Umbilical cord (tissue), 2 donors: ENCODE data around the gene FBXO27. TPM values are rescaled to one million over a fixed set of nuclear protein-coding genes. Genes with fewer than 3 reads are reported as not detected.
"Not testable (repeated sequence)": the region's sequence is repeated elsewhere in the genome, so short reads cannot be mapped to it uniquely, and the experiment has no call there.

Source experiments
- DNase-seq: peaks from one replicate; pipeline ENCODE4 v3.0.0-alpha.2; 2015; ENCODE audit warnings: low spot score
- total RNA-seq: library from RNA; depleted of rRNA; stranded (reverse); fragments of >200 nt; gene quantifications from one replicate; pipeline ENCODE4 v1.2.3, GENCODE V29; 2014; ENCODE audit warnings: low replicate concordance; ENCODE audit not compliant: insufficient read depth

The FBXO27 gene
- total RNA-seq, 1 donor from 2014 or later, result 12.3 TPM

DNA sequence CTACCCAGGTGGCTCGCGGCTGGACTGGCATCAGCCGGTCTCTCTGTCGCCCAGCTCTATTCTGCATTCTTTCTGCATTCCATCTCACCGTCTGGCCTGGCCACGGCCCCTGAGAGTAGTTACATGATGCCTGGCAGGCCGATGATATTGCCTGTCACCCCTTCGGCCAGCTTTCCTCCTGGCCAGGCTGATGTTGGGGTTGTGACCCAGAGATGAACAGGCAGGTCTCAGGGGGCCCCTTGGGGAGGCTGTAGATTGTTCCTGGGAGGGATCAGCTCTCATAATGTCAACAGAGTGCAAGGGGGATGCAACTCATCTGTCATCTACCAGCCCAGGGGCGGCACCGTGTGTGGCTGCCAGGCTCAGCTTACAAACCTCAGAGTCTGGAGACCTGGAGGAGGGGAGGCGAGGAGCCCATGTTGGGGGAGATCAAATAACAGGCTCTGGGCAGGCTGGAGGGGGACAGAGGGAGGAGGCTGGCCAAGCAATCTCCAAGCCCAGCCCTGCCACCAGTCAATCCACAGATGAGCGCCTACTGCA lies 43.2 kb downstream of the FBXO27 start:
- DNase-seq, result peak; percentile 89

DNA sequence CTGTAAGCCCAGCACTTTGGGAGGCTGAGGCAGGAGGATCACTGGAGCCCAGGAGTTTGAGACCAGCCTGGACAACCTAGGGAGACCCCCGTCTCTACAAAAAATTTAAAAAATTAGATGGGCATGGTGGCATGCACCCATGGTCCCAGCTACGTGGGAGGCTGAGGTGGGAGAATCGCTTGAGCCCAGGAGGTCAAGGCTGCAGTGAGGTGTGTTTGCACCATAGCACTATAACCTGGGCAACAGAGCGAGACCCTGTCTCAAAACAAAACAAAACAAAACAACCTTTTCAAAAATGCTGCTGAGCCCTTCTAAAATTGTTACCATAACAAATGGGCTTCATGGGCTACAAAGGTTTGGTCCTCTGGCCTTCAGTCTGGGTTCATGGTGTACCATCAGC lies 43.7 kb downstream of the FBXO27 start:
- DNase-seq, result not testable (repeated sequence)

DNA sequence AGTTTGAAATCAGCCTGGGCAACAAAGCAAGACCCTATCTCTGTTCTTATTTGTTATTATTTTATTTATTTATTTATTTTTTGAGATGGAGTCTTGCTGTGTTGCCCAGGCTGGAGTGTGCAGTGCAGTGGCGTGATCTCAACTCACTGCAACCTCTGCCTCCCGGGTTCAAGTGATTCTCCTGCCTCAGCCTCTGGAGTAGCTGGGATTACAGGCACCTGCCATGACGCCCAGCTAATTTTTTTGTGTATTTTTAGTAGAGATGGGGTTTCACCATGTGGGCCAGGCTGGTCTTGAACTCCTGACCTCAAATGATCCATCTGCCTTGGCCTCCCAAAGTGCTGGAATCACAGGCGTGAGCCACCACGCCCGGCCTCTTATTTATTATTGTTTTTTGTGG lies 44.6 kb downstream of the FBXO27 start:
- DNase-seq, result not testable (repeated sequence)

DNA sequence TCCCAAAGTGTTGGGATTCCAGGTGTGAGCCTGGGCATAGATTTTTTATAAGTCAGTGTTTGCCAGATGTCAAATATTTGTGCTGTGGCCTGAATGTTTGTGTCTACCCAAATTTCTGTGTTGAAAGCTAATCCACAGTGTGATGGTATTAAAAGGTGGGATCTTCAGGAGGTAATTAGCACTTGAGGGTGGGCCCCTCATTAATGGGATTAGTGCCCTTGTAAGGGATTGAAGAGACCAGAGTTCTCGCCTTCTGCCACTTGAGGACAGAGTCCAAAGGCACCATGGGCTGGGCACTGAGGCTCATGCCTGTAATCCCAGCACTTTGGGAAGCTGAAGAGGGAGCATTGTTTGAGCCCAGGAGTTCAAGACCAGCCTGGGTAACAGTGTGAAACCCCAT lies 47.1 kb downstream of the FBXO27 start:
- no peak for DNase-seq

DNA sequence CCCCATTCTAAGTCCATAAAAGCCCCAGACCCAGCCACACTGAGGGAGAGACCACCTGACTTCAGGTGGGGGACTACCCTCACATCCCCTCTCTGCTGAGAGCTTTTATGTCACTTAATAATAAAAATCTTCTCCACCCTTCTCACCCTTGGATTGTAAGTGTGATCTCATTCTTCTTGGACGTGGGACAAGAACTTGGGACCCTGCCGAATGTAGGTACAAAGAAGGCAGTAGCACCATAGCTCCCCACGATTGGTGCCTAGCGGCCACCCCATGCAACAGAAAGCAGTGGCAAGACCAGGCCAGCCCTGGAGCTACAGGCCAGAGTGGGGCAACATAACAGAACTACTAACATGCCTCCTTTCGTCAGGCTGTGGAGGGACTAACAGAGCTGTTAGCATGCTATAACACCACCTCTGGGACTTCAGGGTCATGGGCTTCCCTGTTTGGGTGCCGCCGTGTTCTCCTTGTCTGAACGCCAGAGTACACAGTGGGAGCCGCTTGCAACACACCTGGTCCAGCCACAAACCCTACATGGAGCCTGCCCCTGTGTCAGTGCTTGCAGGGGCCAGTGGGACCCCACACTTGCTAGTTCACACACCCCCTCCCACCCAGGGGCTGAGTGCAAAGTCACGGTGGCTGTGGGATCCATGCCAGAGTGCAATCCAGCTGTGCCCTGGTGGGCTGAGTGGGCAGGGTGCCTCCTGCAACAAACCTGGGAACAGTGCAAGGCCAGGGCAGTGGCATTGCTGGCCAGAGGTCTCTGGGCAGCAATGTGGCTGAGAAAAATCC lies 51.6 kb downstream of the FBXO27 start:
- no peak for DNase-seq

DNA sequence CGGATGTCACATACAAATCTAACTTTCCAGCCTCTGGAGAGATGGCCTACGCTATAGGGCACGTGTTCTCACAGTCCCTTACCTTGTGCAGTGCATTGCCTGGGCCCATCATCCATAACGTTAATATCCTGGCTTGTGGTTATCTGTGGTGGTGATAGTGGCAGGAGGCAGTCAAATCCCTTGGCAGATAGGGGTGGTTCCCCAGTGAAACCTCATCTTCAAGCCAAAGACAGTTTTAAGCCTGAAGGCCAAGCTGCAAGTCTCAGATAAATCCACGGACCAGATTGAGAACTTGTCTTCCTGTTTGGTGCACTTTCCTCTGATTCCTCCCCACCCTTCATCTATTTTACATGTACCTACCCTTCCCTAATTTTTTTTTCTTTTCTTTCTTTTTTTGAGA lies 52.5 kb downstream of the FBXO27 start:
- DNase-seq, result no peak

DNA sequence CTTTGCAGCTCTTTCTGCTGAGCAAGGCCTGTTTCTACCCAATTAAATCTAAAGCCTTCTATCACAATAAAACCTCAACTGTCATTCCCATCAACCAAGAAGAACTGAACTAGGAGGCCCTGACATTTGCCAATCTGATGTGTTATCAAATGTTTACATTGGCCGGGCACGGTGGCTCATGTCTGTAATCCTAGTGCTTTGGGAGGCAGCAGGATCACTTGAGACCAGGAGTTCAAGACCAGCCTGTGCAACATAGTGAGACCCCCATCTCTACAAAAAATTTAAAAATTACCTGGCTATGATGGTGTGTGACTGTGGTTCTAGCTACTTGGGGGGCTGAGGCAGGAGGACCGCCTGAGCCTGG lies 54.0 kb downstream of the FBXO27 start:
- no peak for DNase-seq

DNA sequence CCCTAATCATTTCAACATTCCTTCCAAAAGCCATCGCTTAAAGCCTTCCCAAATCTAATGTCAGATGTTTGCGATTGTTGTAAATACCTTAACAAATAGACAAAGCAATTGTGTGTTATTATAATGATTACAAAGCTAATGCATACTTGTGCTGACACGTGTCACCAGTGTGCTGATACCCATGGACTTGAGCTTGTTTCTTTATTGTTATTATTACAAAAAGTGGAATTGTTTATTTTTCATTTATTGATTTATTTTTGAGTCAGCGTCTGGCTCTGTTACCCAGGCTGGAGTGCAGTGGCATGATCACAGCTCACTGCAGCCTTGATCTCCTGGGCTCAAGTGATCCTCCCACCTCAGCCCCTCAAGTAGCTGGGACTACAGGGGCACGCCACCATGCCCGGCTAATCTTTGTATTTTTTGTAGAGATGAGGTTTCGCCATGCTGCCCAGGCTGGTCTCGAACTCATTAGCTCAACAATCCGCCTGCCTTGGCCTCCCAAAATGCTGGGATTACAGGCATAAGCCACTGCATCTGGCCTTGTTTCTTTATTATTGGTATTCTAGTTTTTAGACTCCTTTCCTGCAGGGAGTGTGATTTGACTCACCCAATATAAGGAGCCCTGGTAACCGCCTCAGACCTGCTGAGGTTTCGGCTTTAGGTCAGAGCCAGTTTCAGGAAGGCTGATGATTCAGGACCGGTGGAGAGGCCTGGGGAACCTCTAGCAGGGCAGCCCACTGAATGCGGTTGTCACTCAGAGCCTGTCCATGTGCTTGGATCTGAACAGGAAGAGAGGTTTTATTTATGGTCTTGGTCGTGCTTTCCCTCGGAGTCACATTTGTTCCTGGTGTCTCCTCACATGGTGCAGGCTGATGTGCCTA lies 54.7 kb downstream of the FBXO27 start:
- DNase-seq, result peak; percentile 77

DNA sequence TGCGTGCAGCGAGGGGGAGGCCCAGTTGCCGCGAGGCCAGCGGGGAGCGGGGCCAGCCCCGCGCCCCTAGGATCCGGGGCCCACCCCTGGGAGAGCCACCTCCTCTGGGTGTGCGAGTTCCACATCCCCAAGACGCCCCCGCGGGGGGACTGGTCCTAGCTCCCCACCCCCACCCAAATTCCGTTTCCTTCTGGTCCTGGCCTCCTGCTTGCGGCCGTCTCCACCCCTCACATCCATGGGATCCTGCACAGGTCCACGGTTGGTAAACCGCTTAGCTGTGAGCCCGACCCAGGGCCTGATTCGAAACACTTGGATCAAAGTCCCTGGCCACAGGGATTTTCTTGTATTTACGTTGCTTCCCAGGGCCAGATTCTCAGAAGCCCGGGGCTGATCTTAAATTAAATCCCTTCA lies 56.5 kb downstream of the FBXO27 start:
- DNase-seq, result peak; percentile 72

DNA sequence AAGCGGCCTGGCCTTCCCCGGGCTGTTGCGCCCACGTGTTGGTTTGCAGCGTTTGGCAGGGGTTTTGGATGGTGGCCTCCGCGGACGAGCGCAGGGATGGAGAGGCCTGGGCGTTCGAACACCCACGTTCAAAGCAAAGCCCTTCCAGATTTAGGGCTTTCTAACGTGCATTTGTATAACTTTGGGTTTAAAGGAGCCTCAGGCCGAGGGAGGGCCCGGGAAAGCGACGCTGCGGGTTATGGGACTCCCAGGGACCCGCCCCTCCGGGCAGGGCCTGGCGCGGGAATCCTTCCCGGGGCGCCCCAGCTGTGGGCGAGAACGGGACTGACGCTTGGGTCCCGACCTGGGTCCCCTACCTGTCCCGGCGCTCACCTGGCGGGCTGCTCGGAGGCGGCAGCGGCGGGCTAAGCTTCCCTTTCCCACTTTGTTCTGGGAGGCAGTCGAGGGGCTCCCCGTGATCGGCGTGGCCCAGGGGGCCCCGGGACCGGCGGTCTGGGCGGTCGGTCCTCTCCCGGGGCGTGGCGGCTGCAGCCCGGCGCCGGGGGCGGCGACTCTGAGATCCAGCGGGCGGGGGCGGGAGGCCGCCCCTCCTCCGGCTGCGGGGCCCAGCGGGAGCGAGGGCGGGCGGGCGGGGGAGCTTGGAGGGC lies 57.0 kb downstream of the FBXO27 start, which contains the start of gene FBXO17:
FBXO17 (minus strand) TSS at position 529 of the 647 bp plus-strand sequence. CDS start 25,423 bp downstream, outside the sequence.
- DNase-seq, result peak; percentile 86

DNA sequence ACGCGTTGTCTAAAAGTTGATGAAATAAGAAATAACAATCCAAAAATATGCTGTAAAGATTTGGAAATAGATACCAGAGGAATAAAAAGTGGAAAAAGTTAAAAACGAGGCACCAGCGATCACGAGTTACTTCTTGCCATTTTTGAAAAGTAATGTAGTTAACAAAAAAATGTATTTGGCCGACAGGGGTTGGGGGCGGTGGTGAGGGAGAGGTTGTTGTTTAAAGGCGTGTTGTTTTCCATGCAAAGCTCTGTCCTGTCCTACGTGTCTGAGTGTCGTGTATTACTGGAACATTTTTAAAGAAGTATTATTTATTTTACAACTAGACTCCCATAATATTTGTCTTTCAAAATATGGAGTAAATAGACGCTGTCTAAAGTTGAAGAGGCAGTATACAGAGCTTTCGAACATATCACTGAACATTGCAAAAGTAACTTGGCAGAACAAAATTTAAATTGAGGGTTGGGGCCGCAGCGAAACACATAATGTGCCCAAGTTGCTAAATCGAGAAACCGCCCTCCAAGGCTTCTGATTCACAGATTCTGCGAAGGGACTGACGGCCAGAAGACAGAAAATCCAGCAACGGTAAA lies 57.6 kb downstream of the FBXO27 start:
- DNase-seq, result peak; percentile 35

Other genes with a start within 250 kb of the FBXO27 start
- gene LGALS7B, start 243.3 kb downstream of the FBXO27 start, total RNA-seq, result 139 TPM
- gene LGALS4, start 219.6 kb downstream of the FBXO27 start, total RNA-seq, result not detected
- gene ECH1, start 200.8 kb downstream of the FBXO27 start, total RNA-seq, result 16.1 TPM
- gene HNRNPL, start 182.6 kb downstream of the FBXO27 start, total RNA-seq, result 141 TPM
- gene RINL, start 154.3 kb downstream of the FBXO27 start, total RNA-seq, result 4.1 TPM
- 36.4 TPM for gene SIRT2, start 132.9 kb downstream of the FBXO27 start, total RNA-seq
- gene NFKBIB, start 132.6 kb downstream of the FBXO27 start, total RNA-seq, result 11.8 TPM
- gene CCER2, start 120.4 kb downstream of the FBXO27 start, total RNA-seq, result not detected
- 11.3 TPM for gene SARS2, start 101.8 kb downstream of the FBXO27 start, total RNA-seq
- 29.4 TPM for gene MRPS12, start 101.6 kb downstream of the FBXO27 start, total RNA-seq
- 11.6 TPM for gene FBXO17, start 56.8 kb downstream of the FBXO27 start, total RNA-seq
- gene ACP7, start 51.8 kb upstream of the FBXO27 start, total RNA-seq, result 0.24 TPM
- gene PAK4, start 93.2 kb upstream of the FBXO27 start, total RNA-seq, result 1.2 TPM
- gene NCCRP1, start 164.4 kb upstream of the FBXO27 start, total RNA-seq, result 1.4 TPM
- gene SYCN, start 171.7 kb upstream of the FBXO27 start, total RNA-seq, result not detected
- gene IFNL3, start 212.5 kb upstream of the FBXO27 start, total RNA-seq, result not detected
- gene IFNL4, start 216.3 kb upstream of the FBXO27 start, total RNA-seq, result not detected
- not detected for gene IFNL2, start 235.8 kb upstream of the FBXO27 start, total RNA-seq